ENCODE results near the gene UBFD1. TPM values are rescaled to one million over a fixed set of nuclear protein-coding genes. Genes with fewer than 3 reads are reported as not detected.

UBFD1 gene
- total and polyA plus RNA-seq, 2 donors from 2014 or later: 20.8 to 52.8 TPM

GRCh38 chr16:23567602-23568001 lies 10.1 kb downstream of the UBFD1 start:
- no peaks in the 10 kb centered on the region for H3K4me1 ChIP-seq (ENCODE audit: control insufficient read depth in 2 of 3, insufficient read depth in 2 of 3, low read depth in 1 of 3, low read length in 3 of 3)
- H3K4me3 ChIP-seq (ENCODE audit: low read length in 3 of 3): no peak overlapping the region
- H3K27me3 ChIP-seq (ENCODE audit: control insufficient read depth, insufficient read depth, low read length): no peaks in the 10 kb centered on the region
- no peak overlapping the region for H3K9ac ChIP-seq (ENCODE audit: low read length in 3 of 3)
- TF ChIP-seq CTCF (IDR thresholded peaks at IDR 0.05; ENCODE audit: borderline replicate concordance, extremely low read depth, insufficient read depth): no peak
- peaks cover 11 to 58% (median 47%) of the 10 kb centered on the region in 3 donors for H3K36me3 ChIP-seq (ENCODE audit: control insufficient read depth in 2 of 3, insufficient read depth in 3 of 3, low read length in 3 of 3)
- intact Hi-C loops (cut with DNase I): loop anchor here (10.0 kb wide), 1 partner anchor 57 kb away; no protein-coding TSS in a partner anchor
- FAIRE-seq (no peak), DNase-seq (no peak)
- H3K9me3 ChIP-seq (ENCODE audit: control insufficient read depth in 2 of 3, insufficient read depth in 1 of 3, low read length in 3 of 3): no peaks in the 10 kb centered on the region
- no peak overlapping the region for H3K27ac ChIP-seq (ENCODE audit: low read depth in 2 of 2, low read length in 2 of 2)

DNA sequence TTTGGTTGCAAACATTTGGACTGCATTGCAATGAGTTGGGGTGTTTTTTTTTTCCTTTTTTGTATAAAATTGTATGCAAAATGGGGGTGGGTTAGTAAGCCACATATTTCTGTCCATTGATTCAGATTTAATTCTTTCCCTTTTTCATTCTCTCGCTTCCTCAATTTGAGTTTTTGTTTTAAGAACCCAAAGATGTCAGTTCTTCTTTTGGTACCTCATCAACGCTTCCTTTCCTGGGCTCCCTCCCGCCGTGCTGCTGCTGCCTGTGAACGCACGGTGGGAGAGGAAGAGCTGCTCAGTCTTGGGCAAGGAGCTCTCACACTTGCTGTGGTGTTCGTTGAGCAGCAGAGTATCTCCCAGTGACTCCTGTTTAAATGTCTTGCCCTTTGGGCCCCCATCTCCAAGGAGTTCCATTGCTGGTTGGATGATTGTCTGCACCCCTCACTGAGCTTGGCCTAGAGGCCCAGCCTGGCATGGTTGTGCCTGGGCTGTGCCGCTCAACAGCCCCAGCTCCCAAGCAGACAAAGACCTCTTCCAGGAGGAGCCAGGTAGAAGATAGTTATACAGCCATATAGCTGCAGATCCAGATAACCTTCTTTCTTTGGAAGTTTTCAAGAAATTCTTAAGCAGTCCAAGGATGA lies 13.6 kb downstream of the UBFD1 start:
- no peaks in the 10 kb centered on the region for H3K4me1 ChIP-seq (ENCODE audit: control insufficient read depth in 2 of 3, insufficient read depth in 2 of 3, low read depth in 1 of 3, low read length in 3 of 3)
- TF ChIP-seq CTCF (IDR thresholded peaks at IDR 0.05; ENCODE audit: borderline replicate concordance, extremely low read depth, insufficient read depth): no peak
- no peaks in the 10 kb centered on the region for H3K27me3 ChIP-seq (ENCODE audit: control insufficient read depth, insufficient read depth, low read length)
- no peak overlapping the region for H3K9ac ChIP-seq (ENCODE audit: low read length in 3 of 3)
- no peak overlapping the region for H3K4me3 ChIP-seq (ENCODE audit: low read length in 3 of 3)
- H3K9me3 ChIP-seq (ENCODE audit: control insufficient read depth in 2 of 3, insufficient read depth in 1 of 3, low read length in 3 of 3): no peaks in the 10 kb centered on the region
- FAIRE-seq (no peak), DNase-seq (no peak)
- H3K36me3 ChIP-seq (ENCODE audit: control insufficient read depth in 2 of 3, insufficient read depth in 3 of 3, low read length in 3 of 3): peaks cover 9 to 32% (median 25%) of the 10 kb centered on the region in 3 donors
- H3K27ac ChIP-seq (ENCODE audit: low read depth in 2 of 2, low read length in 2 of 2): no peak overlapping the region
- intact Hi-C loops (cut with DNase I): no loop called here

- no peak for TF ChIP-seq CTCF (IDR thresholded peaks at IDR 0.05; ENCODE audit: borderline replicate concordance, extremely low read depth, insufficient read depth)
- peaks cover 8 to 29% (median 22%) of the 10 kb centered on the region in 3 donors for H3K36me3 ChIP-seq (ENCODE audit: control insufficient read depth in 2 of 3, insufficient read depth in 3 of 3, low read length in 3 of 3)
Measured at GRCh38 chr16:23571895-23572294, 14.4 kb downstream of the UBFD1 start.

More at GRCh38 chr16:23571895-23572294, 14.4 kb downstream of the UBFD1 start:
- H3K4me1 ChIP-seq (ENCODE audit: control insufficient read depth in 2 of 3, insufficient read depth in 2 of 3, low read depth in 1 of 3, low read length in 3 of 3): no peaks in the 10 kb centered on the region
- no peak overlapping the region for H3K9ac ChIP-seq (ENCODE audit: low read length in 3 of 3)
- no peak overlapping the region for H3K4me3 ChIP-seq (ENCODE audit: low read length in 3 of 3)
- no peaks in the 10 kb centered on the region for H3K27me3 ChIP-seq (ENCODE audit: control insufficient read depth, insufficient read depth, low read length)
- no peaks in the 10 kb centered on the region for H3K9me3 ChIP-seq (ENCODE audit: control insufficient read depth in 2 of 3, insufficient read depth in 1 of 3, low read length in 3 of 3)
- intact Hi-C loops (cut with DNase I): no loop called here
- FAIRE-seq (no peak), DNase-seq (no peak)
- no peak overlapping the region for H3K27ac ChIP-seq (ENCODE audit: low read depth in 2 of 2, low read length in 2 of 2)

Measured in kidney (tissue), 14 donors.